Measurements from ENCODE around the gene ENPP3.

- no peak for TF ChIP-seq CTCF (IDR thresholded peaks at IDR 0.05)
- no peak for TF ChIP-seq POLR2AphosphoS5 (IDR thresholded peaks at IDR 0.05)
Observed at GRCh38 chr6:131685266-131685780, 48.2 kb downstream of the ENPP3 start.

Measured in stomach (tissue), 4 donors.